Esophagus squamous epithelium (tissue), 5 donors: Measurements from ENCODE around the gene SLC24A4. TPM values are rescaled to one million over a fixed set of nuclear protein-coding genes. Genes with fewer than 3 reads are reported as not detected.

Source experiments
- DNase-seq: peaks from one replicate; lab custom pipeline; 2025; lab: John Stamatoyannopoulos, UW
- H3K27ac ChIP-seq, 4 donors: fragments of 200-600 bp; sonication (generic); one replicate each; pipeline ENCODE4 v1.5.1; 2016 to 2019; ENCODE audit warnings: mild to moderate bottlenecking in 1 of 4
- H3K27me3 ChIP-seq, 4 donors: fragments of 200-600 bp; sonication (generic); 1 replicate in 3 of 4; 2 replicates in 1 of 4; pipeline versions ENCODE4 v1.5.1 to v1.6.0; 2017 to 2021; ENCODE audit warnings: antibody characterized with exemption in 1 of 4
- H3K36me3 ChIP-seq, 3 donors: fragments of 200-600 bp; sonication (generic); one replicate each; pipeline ENCODE4 v1.5.1; 2016 to 2019
- H3K4me1 ChIP-seq, 3 donors: fragments of 200-600 bp; sonication (generic); one replicate each; pipeline ENCODE4 v1.5.1; 2017 to 2019
- H3K4me3 ChIP-seq, 4 donors: fragments of 200-600 bp; sonication (generic); 1 replicate in 3 of 4; 2 replicates in 1 of 4; pipeline ENCODE4 v1.5.1; 2016 to 2019; ENCODE audit warnings: mild to moderate bottlenecking in 2 of 4, moderate library complexity in 1 of 4
- H3K9me3 ChIP-seq, 3 donors: fragments of 200-600 bp; sonication (generic); one replicate each; pipeline ENCODE4 v1.5.1; 2016 to 2019
- CTCF ChIP-seq, 6 experiments: fragments of 450-650 bp in 4 of 6; fragments of 200-600 bp in 2 of 6; sonication (generic) in 2 of 6; IDR thresholded peaks; one replicate each; pipeline ENCODE4 v1.5.1; 2016 to 2019; ENCODE audit warnings: antibody characterized with exemption in 6 of 6, mild to moderate bottlenecking in 4 of 6, moderate library complexity in 4 of 6
- POLR2A ChIP-seq, 4 donors: fragments of 450-650 bp; IDR thresholded peaks; one replicate each; pipeline ENCODE4 v1.6.1; 2017; ENCODE audit warnings: antibody characterized with exemption in 4 of 4, mild to moderate bottlenecking in 4 of 4, moderate library complexity in 3 of 4
- WGBS, 2 donors: methylation state at CpG; one replicate each; pipeline ENCODE4 v1.1.5; 2018; 5-methylcytosine and 5-hydroxymethylcytosine counted together
- intact Hi-C: fragments of 100-400 bp; cut with DNase I; formaldehyde crosslinking; loops from one replicate; pipeline ENCODE4 v1.15.0; 2022
- total RNA-seq, 4 donors: library from RNA; depleted of rRNA; stranded (reverse); fragments of >200 nt; gene quantifications; one replicate each; pipeline ENCODE4 v1.1.0, GENCODE V29; 2016
- donor health status: DM: yes; HTN: yes; CAD: no.

SLC24A4 gene
- total RNA-seq, 4 donors from 2014 or later = 0.04 to 0.38 (median 0.20) TPM

- TF ChIP-seq CTCF (IDR thresholded peaks at IDR 0.05) (no peak), POLR2A (IDR thresholded peaks at IDR 0.05) (no peak)
- WGBS, 2 donors = 86% methylated on average over 1 to 2 of the region's 4 CpGs
- Histone ChIP-seq H3K4me1 (peaks cover 0 to 78% (median 19%) of the 10 kb centered on the region in 3 donors), H3K27ac (peak overlapping the region in 2 of 4 donors; percentile 43 to 91), H3K9me3 (no peaks in the 10 kb centered on the region), H3K36me3 (no peaks in the 10 kb centered on the region), H3K4me3 (no peak overlapping the region), H3K27me3 (peaks cover 0 to 10% (median 0%) of the 10 kb centered on the region in 4 donors)
- intact Hi-C loops = no loop called here
- DNase-seq = no peak
Measured at GRCh38 chr14:92516344-92516965, 193.5 kb downstream of the SLC24A4 start.

GRCh38 chr14:92516966-92517506, 194.1 kb downstream of the SLC24A4 start:
- intact Hi-C loops = no loop called here
- Histone ChIP-seq H3K36me3 (no peaks in the 10 kb centered on the region), H3K27me3 (peaks cover 0 to 10% (median 0%) of the 10 kb centered on the region in 4 donors), H3K9me3 (no peaks in the 10 kb centered on the region), H3K27ac (peak overlapping the region in 1 of 4 donors; percentile 13), H3K4me3 (no peak overlapping the region), H3K4me1 (peaks cover 0 to 72% (median 18%) of the 10 kb centered on the region in 3 donors)
- 73 to 86% methylated on average over 5 of the region's 5 CpGs for WGBS, 2 donors
- DNase-seq = no peak
- no peak for TF ChIP-seq POLR2A (IDR thresholded peaks at IDR 0.05)
- TF ChIP-seq CTCF (IDR thresholded peaks at IDR 0.05) = no peak

- peaks cover 0 to 10% (median 0%) of the 10 kb centered on the region in 4 donors for H3K27me3 ChIP-seq
- H3K9me3 ChIP-seq = no peaks in the 10 kb centered on the region
- no peaks in the 10 kb centered on the region for H3K36me3 ChIP-seq
- intact Hi-C loops = no loop called here
- 43 to 66% methylated on average over 1 to 2 of the region's 2 CpGs for WGBS, 2 donors
- H3K4me3 ChIP-seq = no peak overlapping the region
- no peak for DNase-seq
- peaks cover 0 to 66% (median 15%) of the 10 kb centered on the region in 3 donors for H3K4me1 ChIP-seq
- H3K27ac ChIP-seq = no peak overlapping the region
- TF ChIP-seq CTCF (IDR thresholded peaks at IDR 0.05) (no peak), POLR2A (IDR thresholded peaks at IDR 0.05) (no peak)
Measured at GRCh38 chr14:92517761-92518160, 194.8 kb downstream of the SLC24A4 start.

- H3K4me3 ChIP-seq = no peak overlapping the region
- H3K36me3 ChIP-seq = no peaks in the 10 kb centered on the region
- H3K27me3 ChIP-seq = peaks cover 0 to 3% (median 0%) of the 10 kb centered on the region in 4 donors
- WGBS, 2 donors = 67% methylated on average over 1 of the region's 20 CpGs; no CpG with 5 or more reads in 1 of the 2 donors
- intact Hi-C loops = no loop called here
- H3K27ac ChIP-seq = peak overlapping the region in 2 of 4 donors; percentile 49 to 55
- DNase-seq = no peak
- TF ChIP-seq POLR2A (IDR thresholded peaks at IDR 0.05) (no peak), CTCF (IDR thresholded peaks at IDR 0.05) (no peak)
- no peaks in the 10 kb centered on the region for H3K9me3 ChIP-seq
- peaks cover 0 to 66% (median 11%) of the 10 kb centered on the region in 3 donors for H3K4me1 ChIP-seq
Measured at GRCh38 chr14:92519246-92520101, 196.5 kb downstream of the SLC24A4 start.
